GM18868 (cell line): Measurements from ENCODE around the gene ZFP91.

ENCODE experiments used
- ATAC-seq: cut with Tn5 transposase; IDR thresholded peaks from one replicate; pipeline ENCODE4 v1.9.1; 2021; ENCODE audit warnings: mild to moderate bottlenecking, moderate library complexity; ENCODE audit not compliant: unreplicated experiment

Gene ZFP91

DNA sequence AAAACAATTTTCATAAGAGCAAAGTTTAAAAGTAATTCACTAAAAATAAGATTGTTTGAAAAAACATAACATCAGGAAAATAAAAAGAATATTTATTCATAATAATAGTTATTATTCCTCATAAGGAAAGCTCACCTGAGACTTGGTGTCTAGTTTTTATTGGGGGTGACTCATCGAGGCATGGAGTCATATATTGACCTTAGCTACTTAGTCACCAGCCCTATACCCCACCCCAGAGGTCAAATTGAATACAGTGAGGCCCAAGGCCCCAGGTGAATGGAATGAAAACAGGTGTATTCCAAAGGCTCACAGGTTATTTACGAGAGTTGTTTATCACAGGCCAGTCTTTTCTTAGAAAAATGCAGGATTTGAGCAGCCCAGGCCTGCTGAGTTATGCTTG lies 80.5 kb downstream of the ZFP91 start:
- no peak for ATAC-seq

DNA sequence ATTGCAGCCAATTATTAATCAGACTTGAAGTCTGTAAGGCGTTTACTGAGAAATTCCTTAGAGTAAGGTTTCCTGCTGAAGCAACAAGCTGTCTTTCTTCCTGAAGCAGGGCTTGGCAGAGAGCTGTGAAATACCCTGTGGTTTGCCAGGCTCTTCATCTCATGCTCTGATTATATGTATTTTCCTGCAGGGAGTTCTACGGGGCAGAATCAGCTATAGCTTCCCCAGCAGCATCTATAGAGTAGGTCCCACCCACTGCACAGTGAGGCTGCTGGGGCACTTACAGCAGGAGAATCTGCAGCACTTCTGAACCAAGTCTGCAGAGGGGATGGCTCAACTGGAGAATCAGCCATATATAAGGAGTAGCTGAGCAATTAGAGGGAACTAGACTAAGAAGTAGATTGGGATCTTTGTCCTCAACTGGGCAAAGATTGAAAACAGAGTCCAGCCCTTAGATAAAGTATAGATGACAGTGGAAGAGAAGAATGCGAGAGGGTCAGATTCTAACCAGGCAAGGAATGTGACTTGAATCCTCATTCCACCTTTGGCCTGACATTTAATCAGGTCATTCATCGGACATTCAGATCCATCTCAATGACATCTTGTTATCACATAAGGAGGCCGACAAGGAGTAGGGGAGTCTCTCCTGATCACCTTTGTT lies 81.2 kb downstream of the ZFP91 start:
- ATAC-seq: no peak
